Aorta (tissue), 5 donors: ENCODE measurements around the gene PTPRQ. TPM values are rescaled to one million over a fixed set of nuclear protein-coding genes. Genes with fewer than 3 reads are reported as not detected.
A peak's percentile ranks its signal among the peaks of the same experiment; 100 is the strongest.

Source experiments
- ATAC-seq: fragments of 200-7000 bp; cut with Tn5 transposase; one replicate; pipeline ENCODE4 v1.9.1; 2022; ENCODE audit warnings: moderate library complexity; ENCODE audit not compliant: low FRiP score
- DNase-seq, 2 donors: peaks; one replicate each; pipeline ENCODE4 v3.0.0-alpha.2; 2020
- H3K27ac ChIP-seq, 2 donors: one replicate each; pipeline ENCODE4 v1.5.1; 2013; ENCODE audit warnings: low read length in 2 of 2, mild to moderate bottlenecking in 2 of 2, moderate library complexity in 2 of 2, control low read depth in 1 of 2, inconsistent platforms in 1 of 2, low read depth in 1 of 2
- H3K27me3 ChIP-seq, 2 donors: one replicate each; pipeline ENCODE4 v1.6.1; 2013; ENCODE audit warnings: control low read depth in 1 of 2, low read length in 1 of 2, mild to moderate bottlenecking in 1 of 2, moderate library complexity in 1 of 2; ENCODE audit not compliant: insufficient read depth in 2 of 2, control insufficient read depth in 1 of 2
- H3K36me3 ChIP-seq, 2 donors: one replicate each; pipeline ENCODE4 v1.6.1; 2013; ENCODE audit warnings: control low read depth in 1 of 2, low read length in 1 of 2, mild to moderate bottlenecking in 1 of 2; ENCODE audit not compliant: insufficient read depth in 2 of 2, control insufficient read depth in 1 of 2
- H3K4me1 ChIP-seq, 2 donors: one replicate each; pipeline ENCODE4 v1.6.1; 2013; ENCODE audit warnings: low read length in 2 of 2, control low read depth in 1 of 2, mild to moderate bottlenecking in 1 of 2, moderate library complexity in 1 of 2; ENCODE audit not compliant: insufficient read depth in 2 of 2, control insufficient read depth in 1 of 2
- H3K4me3 ChIP-seq, 2 donors: one replicate each; pipeline ENCODE4 v1.5.1; 2013; ENCODE audit warnings: low read length in 2 of 2, control low read depth in 1 of 2, mild to moderate bottlenecking in 1 of 2
- H3K9me3 ChIP-seq: one replicate; pipeline ENCODE4 v1.6.1; 2013; ENCODE audit warnings: mild to moderate bottlenecking, low read length; ENCODE audit not compliant: control insufficient read depth
- WGBS, 2 donors: extraction: QIAGEN DNeasy Blood & Tissue Kit; methylation state at CpG; one replicate each; pipeline ENCODE4 v1.1.7; 2013; 5-methylcytosine and 5-hydroxymethylcytosine counted together
- intact Hi-C, 2 donors: fragments of 100-400 bp; cut with DNase I; formaldehyde crosslinking; loops; one replicate each; pipeline versions ENCODE4 v1.14.2 to v1.15.0; 2022
- polyA plus RNA-seq, 2 donors: library from polyadenylated mRNA; stranded (reverse); fragments of 200-250 nt; gene quantifications; one replicate each; pipeline ENCODE4 v1.2.3, GENCODE V29; 2013
- total RNA-seq, 2 donors: library from RNA; stranded (reverse); fragmentation: NEBNext Ultra II Directional; extraction: Animal tissue kit (Norgen Biotek cat#: 25700); gene quantifications; one replicate each; pipeline ENCODE4 v1.2.1, GENCODE V29; 2021
- donor health status: healthy with polysubstance abuse.
- donor health status: Bipolar disorder and iron deficiency.
- donor health status: DM: no; HTN: no; CAD: no.
- donor health status: DM: no; HTN: no; CAD: no.
- donor health status: DM: yes; HTN: yes; CAD: no.

PTPRQ gene
- total and polyA plus RNA-seq, 4 donors: 0.08 to 10.3 (median 2.2) TPM; not detected in 1

- WGBS, 2 donors: 61% methylated on average over 12 of the region's 12 CpGs
- H3K36me3 ChIP-seq: no peaks in the 10 kb centered on the region
- H3K9me3 ChIP-seq: no peaks in the 10 kb centered on the region
- intact Hi-C loops: no loop called here
- no peak overlapping the region for H3K27ac ChIP-seq
- DNase-seq (no peak), ATAC-seq (no peak)
- no peak overlapping the region for H3K4me3 ChIP-seq
- no peaks in the 10 kb centered on the region for H3K4me1 ChIP-seq
- no peaks in the 10 kb centered on the region for H3K27me3 ChIP-seq
Observed at GRCh38 chr12:80702889-80703805, 259.1 kb downstream of the PTPRQ start.

- no peaks in the 10 kb centered on the region for H3K4me1 ChIP-seq
- H3K27ac ChIP-seq: no peak overlapping the region
- 85 to 88% methylated on average over 2 of the region's 2 CpGs for WGBS, 2 donors
- no peak overlapping the region for H3K4me3 ChIP-seq
- intact Hi-C loops: no loop called here
- no peaks in the 10 kb centered on the region for H3K27me3 ChIP-seq
- ATAC-seq: no peak
- H3K36me3 ChIP-seq: no peaks in the 10 kb centered on the region
- DNase-seq: no peak
- peaks cover 1% of the 10 kb centered on the region for H3K9me3 ChIP-seq
Observed at GRCh38 chr12:80704420-80704819, 260.4 kb downstream of the PTPRQ start.

GRCh38 chr12:80707126-80707829 is 263.2 kb downstream of the PTPRQ start, which contains the start of gene MYF6:
Gene MYF6, plus strand, starts transcription at chr12:80707634. Its CDS starts 86 bp downstream, at chr12:80707720.
- Histone ChIP-seq H3K27me3 (no peaks in the 10 kb centered on the region), H3K36me3 (no peaks in the 10 kb centered on the region), H3K4me1 (no peaks in the 10 kb centered on the region), H3K27ac (no peak within 1 kb of the TSS), H3K9me3 (peaks cover 1% of the 10 kb centered on the region), H3K4me3 (no peak within 1 kb of the TSS)
- intact Hi-C loops: no loop called here
- no peak for DNase-seq
- no peak for ATAC-seq
- WGBS, 2 donors: 82 to 84% methylated on average over 4 of the region's 4 CpGs

GRCh38 chr12:80707830-80708258 is 263.8 kb downstream of the PTPRQ start:
- peaks cover 1% of the 10 kb centered on the region for H3K9me3 ChIP-seq
- no peaks in the 10 kb centered on the region for H3K36me3 ChIP-seq
- peak in 1 of 2 donors; percentile 76 for DNase-seq
- H3K4me3 ChIP-seq: no peak overlapping the region
- no peak for ATAC-seq
- 66 to 75% methylated on average over 21 of the region's 21 CpGs for WGBS, 2 donors
- no peaks in the 10 kb centered on the region for H3K4me1 ChIP-seq
- H3K27ac ChIP-seq: no peak overlapping the region
- intact Hi-C loops: no loop called here
- H3K27me3 ChIP-seq: no peaks in the 10 kb centered on the region

GRCh38 chr12:80708259-80708974 is 264.4 kb downstream of the PTPRQ start:
- no peaks in the 10 kb centered on the region for H3K27me3 ChIP-seq
- H3K4me1 ChIP-seq: no peaks in the 10 kb centered on the region
- no peaks in the 10 kb centered on the region for H3K36me3 ChIP-seq
- no peak overlapping the region for H3K27ac ChIP-seq
- intact Hi-C loops: no loop called here
- DNase-seq: peak in 1 of 2 donors; percentile 24
- no peak overlapping the region for H3K4me3 ChIP-seq
- peaks cover 1% of the 10 kb centered on the region for H3K9me3 ChIP-seq
- no peak for ATAC-seq
- WGBS, 2 donors: 15 to 23% methylated on average over 50 of the region's 50 CpGs

- intact Hi-C loops: no loop called here
- no peak for ATAC-seq
- DNase-seq: no peak
- 60 to 62% methylated on average over 10 of the region's 10 CpGs for WGBS, 2 donors
- peaks cover 1% of the 10 kb centered on the region for H3K9me3 ChIP-seq
- no peak overlapping the region for H3K4me3 ChIP-seq
- H3K4me1 ChIP-seq: no peaks in the 10 kb centered on the region
- no peaks in the 10 kb centered on the region for H3K36me3 ChIP-seq
- no peaks in the 10 kb centered on the region for H3K27me3 ChIP-seq
- H3K27ac ChIP-seq: no peak overlapping the region
Observed at GRCh38 chr12:80708975-80709328, 264.9 kb downstream of the PTPRQ start.

- WGBS, 2 donors: 67 to 74% methylated on average over 20 of the region's 20 CpGs
- no peaks in the 10 kb centered on the region for H3K4me1 ChIP-seq
- DNase-seq (no peak), ATAC-seq (no peak)
- H3K27me3 ChIP-seq: no peaks in the 10 kb centered on the region
- H3K4me3 ChIP-seq: no peak overlapping the region
- intact Hi-C loops: no loop called here
- peaks cover 1% of the 10 kb centered on the region for H3K9me3 ChIP-seq
- no peaks in the 10 kb centered on the region for H3K36me3 ChIP-seq
- no peak overlapping the region for H3K27ac ChIP-seq
Observed at GRCh38 chr12:80709811-80710726, 266.0 kb downstream of the PTPRQ start.
